SK-N-SH (cell line): Measurements from ENCODE around the gene LMBR1. TPM values are rescaled to one million over a fixed set of nuclear protein-coding genes. Genes with fewer than 3 reads are reported as not detected.
"Not testable (repeated sequence)": the region's sequence is repeated elsewhere in the genome, so short reads cannot be mapped to it uniquely, and the experiment has no call there.

ENCODE experiments used
- CTCF ChIA-PET: fragments of 300-600, 350-600 bp; formaldehyde crosslinking; extraction: SDS; loops from one replicate; lab custom pipeline; 2021; lab: Yijun Ruan, JAX
- POLR2A ChIA-PET: fragments of 350-600 bp; sonication (Branson Sonifier 250); formaldehyde crosslinking; extraction: SDS; loops from one replicate; lab custom pipeline; 2020; ENCODE audit warnings: antibody characterized with exemption, inconsistent platforms; lab: Yijun Ruan, JAX
- DNase-seq: peaks from one replicate; pipeline ENCODE4 v3.0.0; 2012
- H2AFZ ChIP-seq: fragments of 200-600 bp; sonication (generic); 2 replicates; pipeline ENCODE4 v1.8.1; 2016; ENCODE audit warnings: antibody characterized with exemption, mild to moderate bottlenecking, low read depth
- H3F3A ChIP-seq: fragments of 200-600 bp; sonication (generic); replicated peaks from 2 replicates; pipeline ENCODE3; 2016; ENCODE audit warnings: antibody characterized with exemption, mild to moderate bottlenecking; ENCODE audit not compliant: insufficient read depth
- H3K27ac ChIP-seq, 2 experiments: fragments of 200-500 bp in 1 of 2; fragments of 200-600 bp in 1 of 2; sonication (Bioruptor generic) in 1 of 2; sonication (generic), shearing (Covaris generic) in 1 of 2; 2 replicates each; pipeline versions ENCODE4 v1.5.1 to v1.6.1; 2014 to 2016; ENCODE audit warnings: low read depth in 2 of 2, inconsistent platforms in 1 of 2, low read length in 1 of 2, mild to moderate bottlenecking in 1 of 2, mixed read lengths in 1 of 2
- H3K27me3 ChIP-seq: fragments of 200-600 bp; sonication (generic), shearing (Covaris generic); 2 replicates; pipeline ENCODE4 v1.6.1; 2016; ENCODE audit warnings: mixed run types; ENCODE audit not compliant: insufficient read depth
- H3K36me3 ChIP-seq, 2 experiments: fragments of 200-500 bp in 1 of 2; fragments of 200-600 bp in 1 of 2; sonication (Bioruptor generic) in 1 of 2; sonication (generic) in 1 of 2; replicated peaks in 1 of 2; 2 replicates each; pipeline versions ENCODE3 to v1.5.1; 2014 to 2016; ENCODE audit warnings: low read length in 1 of 2, mild to moderate bottlenecking in 1 of 2; ENCODE audit not compliant: insufficient read depth in 2 of 2, control insufficient read depth in 1 of 2
- H3K4me1 ChIP-seq, 2 experiments: fragments of 200-500 bp in 1 of 2; fragments of 200-600 bp in 1 of 2; sonication (Bioruptor generic) in 1 of 2; sonication (generic), shearing (Covaris generic) in 1 of 2; 2 replicates each; pipeline versions ENCODE4 v1.5.1 to v1.6.1; 2014 to 2016; ENCODE audit warnings: low read depth in 1 of 2, low read length in 1 of 2, mixed run types in 1 of 2; ENCODE audit not compliant: insufficient read depth in 2 of 2, control insufficient read depth in 1 of 2
- H3K4me2 ChIP-seq: fragments of 200-600 bp; sonication (generic), shearing (Covaris generic); 2 replicates; pipeline ENCODE4 v1.6.1; 2017; ENCODE audit warnings: mixed run types
- H3K4me3 ChIP-seq, 2 experiments: fragments of 200-500 bp in 1 of 2; fragments of 200-600 bp in 1 of 2; sonication (Bioruptor generic) in 1 of 2; sonication (generic), shearing (Covaris generic) in 1 of 2; 2 replicates each; pipeline versions ENCODE4 v1.5.1 to v1.8.1; 2014 to 2016; ENCODE audit warnings: low read depth in 2 of 2, inconsistent platforms in 1 of 2, low read length in 1 of 2, mild to moderate bottlenecking in 1 of 2, mixed read lengths in 1 of 2, moderate library complexity in 1 of 2
- H3K79me2 ChIP-seq: fragments of 200-600 bp; sonication (generic); 2 replicates; pipeline ENCODE4 v1.8.1; 2017; ENCODE audit warnings: mild to moderate bottlenecking; ENCODE audit not compliant: insufficient read depth
- H3K9ac ChIP-seq: fragments of 200-600 bp; sonication (generic); 2 replicates; pipeline ENCODE4 v1.6.1; 2017; ENCODE audit warnings: mixed run types
- H3K9me2 ChIP-seq: fragments of 200-600 bp; sonication (generic); 2 replicates; pipeline ENCODE4 v1.6.1; 2017; ENCODE audit warnings: mixed run types
- H3K9me3 ChIP-seq: fragments of 200-600 bp; sonication (generic); 2 replicates; pipeline ENCODE4 v1.6.1; 2017; ENCODE audit warnings: mixed run types, mild to moderate bottlenecking, moderate library complexity
- H4K20me1 ChIP-seq: fragments of 200-600 bp; sonication (generic); 2 replicates; pipeline ENCODE4 v1.6.1; 2017; ENCODE audit warnings: mild to moderate bottlenecking, mixed run types; ENCODE audit not compliant: insufficient read depth
- EP300 ChIP-seq, 2 experiments: IDR thresholded peaks; 2 replicates each; pipeline versions ENCODE4 v1.4.0 to v1.6.1; 2012; ENCODE audit warnings: borderline replicate concordance in 1 of 2, low read depth in 1 of 2, low read length in 1 of 2
- TCF12 ChIP-seq: IDR thresholded peaks from 2 replicates; pipeline ENCODE4 v1.4.0; 2012
- TEAD4 ChIP-seq: IDR thresholded peaks from 2 replicates; pipeline ENCODE4 v1.4.0; 2012; ENCODE audit warnings: mild to moderate bottlenecking, borderline replicate concordance; ENCODE audit not compliant: insufficient read depth
- ZBTB33 ChIP-seq: IDR thresholded peaks from 2 replicates; pipeline ENCODE4 v1.4.0; 2012; ENCODE audit warnings: low read depth, borderline replicate concordance
- WGBS: methylation state at CpG from one replicate; pipeline ENCODE4 v1.1.6; 2017; ENCODE audit warnings: low lambda C conversion rate; 5-methylcytosine and 5-hydroxymethylcytosine counted together
- polyA plus RNA-seq, 3 experiments: library from polyadenylated mRNA; depleted of rRNA; stranded (reverse); fragments of >200 nt; gene quantifications; 2 replicates each; pipeline ENCODE4 v1.2.3, GENCODE V29; 2012
- TF ChIP-seq, protein P1 (sequence below): IDR thresholded peaks from 2 replicates; pipeline ENCODE4 v1.6.1; 2012; ENCODE audit warnings: mild to moderate bottlenecking, low read depth, low read length, moderate library complexity
- TF ChIP-seq, protein P2 (sequence below): IDR thresholded peaks from 2 replicates; pipeline ENCODE4; 2012

LMBR1 gene
- polyA plus RNA-seq, 1 of the 3 experiments (the other 2 are of a cell fraction): 24.6 TPM

DNA sequence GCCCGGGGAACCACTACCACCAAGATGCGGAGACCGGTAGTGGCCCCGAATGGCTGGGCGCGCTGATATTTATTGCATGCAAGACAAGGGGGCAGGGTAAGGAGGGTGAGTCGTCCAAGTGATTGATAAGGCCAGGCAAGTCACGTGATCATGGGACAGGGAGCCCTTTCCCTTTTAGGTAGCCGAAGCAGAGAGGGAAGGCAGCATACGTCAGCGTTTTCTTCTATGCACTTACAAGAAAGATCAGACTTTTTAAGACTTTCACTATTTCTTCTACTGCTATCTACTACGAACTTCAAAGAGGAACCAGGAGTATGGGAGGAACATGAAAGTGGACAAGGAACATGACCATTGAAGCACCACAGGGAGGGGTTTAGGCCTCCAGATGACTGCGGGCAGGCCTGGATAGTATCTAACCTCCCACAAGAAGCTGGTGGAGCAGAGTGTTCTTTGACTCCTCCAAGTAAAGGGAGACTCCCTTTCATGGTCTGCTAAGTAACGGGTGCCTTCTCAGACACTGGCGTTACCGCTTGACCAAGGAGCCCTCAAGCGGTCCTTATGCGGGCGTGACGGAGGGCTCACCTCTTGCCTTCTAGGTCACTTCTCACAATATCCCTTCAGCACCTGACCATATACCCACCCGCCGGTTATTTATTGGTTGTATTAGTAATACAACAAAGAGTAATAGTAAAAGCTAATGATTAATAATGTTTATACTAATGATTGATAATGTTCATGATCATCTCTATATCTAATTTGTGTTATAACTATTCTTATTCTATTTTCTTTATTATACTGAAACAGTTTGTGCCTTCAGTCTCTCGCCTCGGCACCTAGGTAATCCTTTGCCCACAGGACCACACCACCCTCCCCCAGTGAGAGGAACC is 27.7 kb upstream of the LMBR1 start:
- CTCF ChIA-PET: interaction anchor here (2.0 kb wide), 1 partner anchor 29 kb away, joined by 6 read pairs; the partner anchor contains the start of gene NOM1
- 83% methylated on average over 24 of the region's 24 CpGs for WGBS

GRCh38 chr7:156920076-156920475 is 27.1 kb upstream of the LMBR1 start:
- Histone ChIP-seq H3K27ac (no peak overlapping the region), H4K20me1 (no peaks in the 10 kb centered on the region), H3K9me2 (no peaks in the 10 kb centered on the region), H3K36me3 (no peaks in the 10 kb centered on the region), H3K27me3 (peaks cover 10% of the 10 kb centered on the region; the same call in 1 of the 2 replicates), H3K4me1 (peaks cover 0 to 3% of the 10 kb centered on the region in 2 experiments; a peak in 1 of 4 replicates), H2AFZ (no peak overlapping the region), H3K4me2 (no peak overlapping the region), H3K79me2 (no peaks in the 10 kb centered on the region), H3K9me3 (no peaks in the 10 kb centered on the region), H3F3A (no peaks in the 10 kb centered on the region), H3K4me3 (no peak overlapping the region), H3K9ac (no peak overlapping the region)
- no peak for DNase-seq
- POLR2A ChIA-PET: no interaction called here
- 31% methylated on average over 5 of the region's 5 CpGs for WGBS
- TF ChIP-seq TCF12: no peak
- TF ChIP-seq EP300 (IDR thresholded peaks at IDR 0.05; ENCODE audit: borderline replicate concordance in 1 of 2, low read depth in 1 of 2, low read length in 1 of 2): no peak
- TF ChIP-seq TEAD4: no peak
- TF ChIP-seq, protein P1, sequence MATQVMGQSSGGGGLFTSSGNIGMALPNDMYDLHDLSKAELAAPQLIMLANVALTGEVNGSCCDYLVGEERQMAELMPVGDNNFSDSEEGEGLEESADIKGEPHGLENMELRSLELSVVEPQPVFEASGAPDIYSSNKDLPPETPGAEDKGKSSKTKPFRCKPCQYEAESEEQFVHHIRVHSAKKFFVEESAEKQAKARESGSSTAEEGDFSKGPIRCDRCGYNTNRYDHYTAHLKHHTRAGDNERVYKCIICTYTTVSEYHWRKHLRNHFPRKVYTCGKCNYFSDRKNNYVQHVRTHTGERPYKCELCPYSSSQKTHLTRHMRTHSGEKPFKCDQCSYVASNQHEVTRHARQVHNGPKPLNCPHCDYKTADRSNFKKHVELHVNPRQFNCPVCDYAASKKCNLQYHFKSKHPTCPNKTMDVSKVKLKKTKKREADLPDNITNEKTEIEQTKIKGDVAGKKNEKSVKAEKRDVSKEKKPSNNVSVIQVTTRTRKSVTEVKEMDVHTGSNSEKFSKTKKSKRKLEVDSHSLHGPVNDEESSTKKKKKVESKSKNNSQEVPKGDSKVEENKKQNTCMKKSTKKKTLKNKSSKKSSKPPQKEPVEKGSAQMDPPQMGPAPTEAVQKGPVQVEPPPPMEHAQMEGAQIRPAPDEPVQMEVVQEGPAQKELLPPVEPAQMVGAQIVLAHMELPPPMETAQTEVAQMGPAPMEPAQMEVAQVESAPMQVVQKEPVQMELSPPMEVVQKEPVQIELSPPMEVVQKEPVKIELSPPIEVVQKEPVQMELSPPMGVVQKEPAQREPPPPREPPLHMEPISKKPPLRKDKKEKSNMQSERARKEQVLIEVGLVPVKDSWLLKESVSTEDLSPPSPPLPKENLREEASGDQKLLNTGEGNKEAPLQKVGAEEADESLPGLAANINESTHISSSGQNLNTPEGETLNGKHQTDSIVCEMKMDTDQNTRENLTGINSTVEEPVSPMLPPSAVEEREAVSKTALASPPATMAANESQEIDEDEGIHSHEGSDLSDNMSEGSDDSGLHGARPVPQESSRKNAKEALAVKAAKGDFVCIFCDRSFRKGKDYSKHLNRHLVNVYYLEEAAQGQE: no peak
- TF ChIP-seq, protein P2, sequence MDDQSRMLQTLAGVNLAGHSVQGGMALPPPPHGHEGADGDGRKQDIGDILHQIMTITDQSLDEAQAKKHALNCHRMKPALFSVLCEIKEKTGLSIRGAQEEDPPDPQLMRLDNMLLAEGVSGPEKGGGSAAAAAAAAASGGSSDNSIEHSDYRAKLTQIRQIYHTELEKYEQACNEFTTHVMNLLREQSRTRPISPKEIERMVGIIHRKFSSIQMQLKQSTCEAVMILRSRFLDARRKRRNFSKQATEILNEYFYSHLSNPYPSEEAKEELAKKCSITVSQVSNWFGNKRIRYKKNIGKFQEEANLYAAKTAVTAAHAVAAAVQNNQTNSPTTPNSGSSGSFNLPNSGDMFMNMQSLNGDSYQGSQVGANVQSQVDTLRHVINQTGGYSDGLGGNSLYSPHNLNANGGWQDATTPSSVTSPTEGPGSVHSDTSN: no peak
- TF ChIP-seq ZBTB33: no peak
- CTCF ChIA-PET: interaction anchor here (2.0 kb wide), 1 partner anchor 30 kb away, joined by 6 read pairs; the partner anchor contains the start of gene NOM1

More for the DNA sequence above, 27.7 kb upstream of the LMBR1 start:
- H2AFZ ChIP-seq, H3K9me3 ChIP-seq, H3K4me3 ChIP-seq, H3K79me2 ChIP-seq, H3K27ac ChIP-seq, H3K9me2 ChIP-seq, H3K36me3 ChIP-seq, POLR2A ChIA-PET, H3F3A ChIP-seq, H3K9ac ChIP-seq, H3K4me2 ChIP-seq, H3K4me1 ChIP-seq, H4K20me1 ChIP-seq, DNase-seq: not testable (repeated sequence)
- H3K27me3 ChIP-seq: peaks cover 10% of the 10 kb centered on the region; the same call in 1 of the 2 replicates
